AG09319 (cell line): ENCODE results near the gene ENTREP3.

Experiments used
- DNase-seq: peaks from one replicate; pipeline ENCODE4 v3.0.0-alpha.2; 2010; ENCODE audit warnings: low read depth; ENCODE audit errors: extremely low read depth
- TF ChIP-seq, protein P1 (sequence below): IDR thresholded peaks from 2 replicates; pipeline ENCODE4 v1.5.1; 2011; ENCODE audit warnings: low read depth, mild to moderate bottlenecking, inconsistent platforms, low read length, moderate library complexity

ENTREP3 gene

DNA sequence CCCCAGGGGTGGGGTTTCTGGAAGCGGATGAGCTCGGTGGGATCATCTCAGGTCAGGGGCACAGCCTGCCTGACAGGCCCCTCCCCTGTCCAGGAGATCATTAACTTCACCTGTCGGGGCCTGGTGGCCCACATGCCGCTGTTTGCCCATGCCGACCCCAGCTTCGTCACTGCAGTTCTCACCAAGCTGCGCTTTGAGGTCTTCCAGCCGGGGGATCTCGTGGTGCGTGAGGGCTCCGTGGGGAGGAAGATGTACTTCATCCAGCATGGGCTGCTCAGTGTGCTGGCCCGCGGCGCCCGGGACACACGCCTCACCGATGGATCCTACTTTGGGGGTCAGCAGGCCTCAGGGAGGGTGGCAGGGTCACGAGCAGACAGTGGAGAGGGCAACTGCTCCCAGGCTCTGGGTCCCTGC lies 30.4 kb upstream of the ENTREP3 start:
- TF ChIP-seq, protein P1, sequence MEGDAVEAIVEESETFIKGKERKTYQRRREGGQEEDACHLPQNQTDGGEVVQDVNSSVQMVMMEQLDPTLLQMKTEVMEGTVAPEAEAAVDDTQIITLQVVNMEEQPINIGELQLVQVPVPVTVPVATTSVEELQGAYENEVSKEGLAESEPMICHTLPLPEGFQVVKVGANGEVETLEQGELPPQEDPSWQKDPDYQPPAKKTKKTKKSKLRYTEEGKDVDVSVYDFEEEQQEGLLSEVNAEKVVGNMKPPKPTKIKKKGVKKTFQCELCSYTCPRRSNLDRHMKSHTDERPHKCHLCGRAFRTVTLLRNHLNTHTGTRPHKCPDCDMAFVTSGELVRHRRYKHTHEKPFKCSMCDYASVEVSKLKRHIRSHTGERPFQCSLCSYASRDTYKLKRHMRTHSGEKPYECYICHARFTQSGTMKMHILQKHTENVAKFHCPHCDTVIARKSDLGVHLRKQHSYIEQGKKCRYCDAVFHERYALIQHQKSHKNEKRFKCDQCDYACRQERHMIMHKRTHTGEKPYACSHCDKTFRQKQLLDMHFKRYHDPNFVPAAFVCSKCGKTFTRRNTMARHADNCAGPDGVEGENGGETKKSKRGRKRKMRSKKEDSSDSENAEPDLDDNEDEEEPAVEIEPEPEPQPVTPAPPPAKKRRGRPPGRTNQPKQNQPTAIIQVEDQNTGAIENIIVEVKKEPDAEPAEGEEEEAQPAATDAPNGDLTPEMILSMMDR: no peak
- DNase-seq: no peak

DNA sequence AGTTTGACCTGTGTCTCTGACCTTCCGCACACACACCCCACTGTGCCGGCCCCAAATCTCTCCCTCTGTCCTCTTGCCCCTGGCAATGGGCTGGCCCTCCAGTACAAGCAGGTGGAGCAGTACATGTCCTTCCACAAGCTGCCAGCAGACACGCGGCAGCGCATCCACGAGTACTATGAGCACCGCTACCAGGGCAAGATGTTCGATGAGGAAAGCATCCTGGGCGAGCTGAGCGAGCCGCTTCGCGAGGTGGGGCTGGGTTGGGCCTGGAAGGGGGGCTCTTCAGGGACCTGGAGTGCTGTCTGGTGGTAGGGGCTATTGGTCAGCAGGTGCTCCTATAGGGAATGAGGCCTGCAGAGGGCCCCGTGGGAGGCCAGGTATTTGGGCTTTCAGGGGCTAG lies 29.8 kb upstream of the ENTREP3 start:
- TF ChIP-seq, protein P1: no peak
- DNase-seq: no peak

DNA sequence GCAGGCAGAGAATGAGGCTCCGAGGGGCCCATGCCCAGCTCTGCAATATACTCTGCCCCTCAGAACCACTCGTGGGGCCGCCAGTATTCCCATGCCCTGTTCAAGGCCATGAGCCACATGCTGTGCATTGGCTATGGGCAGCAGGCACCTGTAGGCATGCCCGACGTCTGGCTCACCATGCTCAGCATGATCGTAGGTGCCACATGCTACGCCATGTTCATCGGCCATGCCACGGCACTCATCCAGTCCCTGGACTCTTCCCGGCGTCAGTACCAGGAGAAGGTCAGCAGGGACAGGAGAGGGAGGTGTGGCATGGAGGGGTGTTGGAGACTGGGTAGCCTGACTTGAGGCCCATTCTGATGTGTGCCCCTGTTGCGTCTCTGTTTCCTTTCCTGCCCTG lies 29.2 kb upstream of the ENTREP3 start:
- TF ChIP-seq, protein P1: no peak
- no peak for DNase-seq

DNA sequence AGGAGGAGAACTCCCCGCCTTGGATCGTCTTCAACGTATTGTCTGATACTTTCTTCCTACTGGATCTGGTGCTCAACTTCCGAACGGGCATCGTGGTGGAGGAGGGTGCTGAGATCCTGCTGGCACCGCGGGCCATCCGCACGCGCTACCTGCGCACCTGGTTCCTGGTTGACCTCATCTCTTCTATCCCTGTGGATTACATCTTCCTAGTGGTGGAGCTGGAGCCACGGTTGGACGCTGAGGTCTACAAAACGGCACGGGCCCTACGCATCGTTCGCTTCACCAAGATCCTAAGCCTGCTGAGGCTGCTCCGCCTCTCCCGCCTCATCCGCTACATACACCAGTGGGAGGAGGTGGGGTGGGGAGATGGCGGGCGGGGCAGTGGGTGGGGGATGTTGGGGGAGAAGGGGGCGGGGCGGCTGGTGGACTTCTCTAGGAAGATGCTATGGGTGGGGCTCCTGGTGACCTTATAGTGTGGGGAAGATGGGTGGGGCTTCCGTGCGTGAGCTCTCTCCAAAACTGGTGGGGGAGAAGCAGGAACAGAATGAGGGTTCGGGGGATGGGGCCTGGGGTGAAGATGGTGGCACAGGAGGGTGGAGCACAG lies 27.3 kb upstream of the ENTREP3 start:
- TF ChIP-seq, protein P1: no peak
- DNase-seq: no peak

DNA sequence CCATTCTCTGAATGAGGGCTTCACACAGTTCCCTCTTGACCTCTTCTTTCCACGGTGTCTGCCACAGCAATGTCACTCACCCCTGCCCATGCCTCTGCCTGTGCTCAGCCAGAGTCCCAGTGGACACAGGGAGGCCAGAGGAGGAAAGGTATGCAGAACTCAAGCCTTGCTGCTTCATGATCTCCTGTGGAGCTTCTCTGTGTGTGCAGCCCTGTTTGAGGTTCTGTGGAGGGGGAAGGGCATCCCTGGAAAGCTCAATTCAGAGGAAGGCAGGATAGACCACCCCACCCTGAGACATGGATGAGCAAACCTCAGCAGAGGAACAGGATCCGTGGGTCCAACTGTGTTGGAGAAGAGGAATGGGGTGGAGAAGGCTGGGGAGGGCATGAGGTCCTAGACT lies 24.0 kb upstream of the ENTREP3 start:
- TF ChIP-seq, protein P1: no peak
- no peak for DNase-seq

DNA sequence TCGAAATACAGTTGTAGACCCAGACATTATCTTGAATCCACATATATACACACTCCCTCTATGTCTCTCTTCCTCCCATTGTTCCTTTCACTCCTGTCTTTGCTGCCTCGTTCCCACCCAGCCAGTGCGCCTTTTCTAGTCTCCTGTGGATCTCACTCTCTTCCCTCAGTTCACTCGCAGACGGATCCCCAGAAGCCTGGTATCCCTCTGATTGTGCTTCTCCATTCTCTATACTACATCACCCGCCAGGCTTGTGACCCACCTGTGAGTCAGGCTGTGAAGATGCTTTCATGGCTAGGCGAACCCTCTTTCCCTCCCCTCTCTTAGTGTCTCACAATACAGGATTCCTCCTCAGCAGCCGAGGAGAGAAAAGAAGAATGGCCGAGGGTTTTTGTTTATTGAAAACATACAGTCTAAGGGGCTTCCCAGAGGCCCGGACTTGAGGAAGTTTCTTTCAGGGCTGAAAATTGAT lies 23.4 kb upstream of the ENTREP3 start:
- TF ChIP-seq, protein P1: no peak
- DNase-seq: no peak

DNA sequence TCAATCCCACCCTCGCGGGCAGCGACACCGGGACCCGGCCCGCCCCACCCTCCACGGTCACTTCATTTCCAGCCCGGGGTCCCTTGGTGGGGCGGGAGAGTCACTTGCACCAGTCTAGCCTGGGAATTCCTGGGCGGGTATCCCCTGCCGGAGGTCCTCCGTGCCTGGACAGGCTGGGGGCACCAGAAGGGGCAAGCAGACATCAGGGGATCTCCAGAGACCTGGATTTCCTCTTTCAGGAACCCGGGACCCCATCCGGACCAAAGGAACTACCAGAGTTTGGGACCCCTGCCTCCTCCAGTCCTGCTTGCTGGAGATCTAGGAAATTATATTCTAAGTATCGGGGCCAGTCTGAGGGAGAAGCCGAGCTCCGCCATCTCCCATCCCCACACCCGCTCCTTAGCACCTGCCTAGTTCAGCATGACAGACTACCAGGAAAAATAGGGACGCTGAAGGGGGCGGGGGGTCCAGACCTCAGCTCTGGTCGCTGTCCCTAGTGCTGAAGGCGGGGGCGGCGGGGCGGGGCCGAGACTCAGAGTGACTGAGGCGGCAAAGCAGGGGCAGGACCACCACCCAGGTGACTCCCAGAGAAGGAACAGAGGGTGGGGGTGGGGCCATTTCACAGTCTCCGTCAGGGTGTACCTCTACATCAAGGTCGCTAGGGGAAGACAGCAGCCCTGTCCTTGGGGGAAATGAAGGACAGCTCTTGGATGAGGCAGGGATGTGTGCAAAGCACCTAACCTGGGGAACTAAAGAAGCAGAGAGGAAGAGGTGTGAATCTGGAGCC lies 22.8 kb upstream of the ENTREP3 start:
- TF ChIP-seq, protein P1: peak; percentile 20
- DNase-seq: no peak
